PC-9 (cell line): ENCODE results near the gene CAPZA2.

ENCODE experiments used
- EZH2 ChIP-seq: fragments of 200-600 bp; sonication (generic); IDR thresholded peaks from 2 replicates; pipeline ENCODE4 v1.8.0; 2017; ENCODE audit warnings: antibody characterized with exemption, low read depth
- TF ChIP-seq, protein P1 (sequence below): fragments of 200-600 bp; sonication (generic); conservative IDR thresholded peaks from 2 replicates; pipeline ENCODE4 v1.6.1; 2017; ENCODE audit warnings: mixed run types, antibody characterized with exemption, mild to moderate bottlenecking, moderate library complexity

DNA sequence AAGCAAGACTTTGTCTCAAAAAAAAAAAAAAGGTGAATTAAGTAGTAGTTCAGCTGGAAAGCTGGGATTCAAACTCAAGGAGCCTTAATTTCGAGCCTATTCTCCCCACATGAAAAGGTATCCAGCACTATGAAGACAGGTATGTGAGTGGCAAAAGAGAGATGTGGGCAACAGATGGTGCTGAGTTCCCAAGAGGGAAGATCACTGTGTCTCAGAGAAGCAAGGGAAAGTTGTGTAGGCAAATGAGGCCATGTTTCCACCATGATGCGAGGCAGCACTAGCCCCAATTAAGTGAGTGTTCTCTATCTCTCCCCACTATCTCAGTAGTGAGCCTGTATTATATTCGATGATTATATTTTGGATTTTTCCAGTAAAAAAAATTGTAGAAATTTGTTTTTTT lies 71.1 kb downstream of the CAPZA2 start:
- TF ChIP-seq EZH2: no peak
- TF ChIP-seq, protein P1, sequence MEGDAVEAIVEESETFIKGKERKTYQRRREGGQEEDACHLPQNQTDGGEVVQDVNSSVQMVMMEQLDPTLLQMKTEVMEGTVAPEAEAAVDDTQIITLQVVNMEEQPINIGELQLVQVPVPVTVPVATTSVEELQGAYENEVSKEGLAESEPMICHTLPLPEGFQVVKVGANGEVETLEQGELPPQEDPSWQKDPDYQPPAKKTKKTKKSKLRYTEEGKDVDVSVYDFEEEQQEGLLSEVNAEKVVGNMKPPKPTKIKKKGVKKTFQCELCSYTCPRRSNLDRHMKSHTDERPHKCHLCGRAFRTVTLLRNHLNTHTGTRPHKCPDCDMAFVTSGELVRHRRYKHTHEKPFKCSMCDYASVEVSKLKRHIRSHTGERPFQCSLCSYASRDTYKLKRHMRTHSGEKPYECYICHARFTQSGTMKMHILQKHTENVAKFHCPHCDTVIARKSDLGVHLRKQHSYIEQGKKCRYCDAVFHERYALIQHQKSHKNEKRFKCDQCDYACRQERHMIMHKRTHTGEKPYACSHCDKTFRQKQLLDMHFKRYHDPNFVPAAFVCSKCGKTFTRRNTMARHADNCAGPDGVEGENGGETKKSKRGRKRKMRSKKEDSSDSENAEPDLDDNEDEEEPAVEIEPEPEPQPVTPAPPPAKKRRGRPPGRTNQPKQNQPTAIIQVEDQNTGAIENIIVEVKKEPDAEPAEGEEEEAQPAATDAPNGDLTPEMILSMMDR: no peak
